GM10847 (cell line): ENCODE results near the gene BMP7.

Experiments
- POLR2A ChIP-seq: IDR thresholded peaks from 2 replicates; pipeline ENCODE4 v1.6.1; 2011; ENCODE audit not compliant: insufficient read length; ENCODE audit errors: extremely low read depth

BMP7 gene

DNA sequence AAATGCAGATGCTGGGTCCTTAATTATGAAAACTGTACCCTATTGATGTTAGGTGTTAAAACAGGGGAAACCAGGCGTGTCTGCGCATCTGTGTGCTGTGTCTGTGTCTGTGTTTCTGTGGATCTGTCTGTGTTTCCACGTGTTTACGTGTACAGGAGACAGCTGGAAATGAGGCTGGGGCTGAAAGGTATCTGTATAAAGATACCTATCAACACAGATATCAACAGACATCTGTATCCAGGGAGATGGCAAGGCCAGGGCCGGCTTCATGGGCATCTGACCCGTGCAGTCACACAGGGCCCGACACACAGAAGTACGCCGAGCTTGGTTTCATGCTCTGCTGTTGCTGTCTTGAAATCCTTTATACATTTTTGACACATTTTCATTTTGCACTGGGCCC, 48.6 kb downstream of the BMP7 start:
- TF ChIP-seq POLR2A, result no peak

DNA sequence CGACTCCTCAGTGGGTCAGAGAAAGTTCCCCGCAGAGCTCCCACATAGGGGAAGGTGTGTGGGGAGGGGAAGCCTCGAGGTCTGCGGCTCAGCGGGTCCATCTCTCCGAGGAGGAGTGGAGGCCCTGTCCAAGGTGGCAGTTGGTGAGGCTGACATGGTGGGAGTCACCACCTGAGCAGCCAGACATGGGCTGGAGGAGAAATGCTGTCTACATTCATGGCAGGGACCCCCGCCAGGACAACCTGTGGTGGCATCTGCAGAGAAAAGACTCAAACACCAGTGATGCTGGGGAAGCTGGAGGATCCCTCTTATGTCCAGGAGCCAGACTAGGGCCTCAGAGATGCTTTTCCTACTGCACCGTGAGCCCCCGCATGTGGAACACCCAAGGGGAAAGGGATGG, 49.8 kb downstream of the BMP7 start:
- no peak for TF ChIP-seq POLR2A

DNA sequence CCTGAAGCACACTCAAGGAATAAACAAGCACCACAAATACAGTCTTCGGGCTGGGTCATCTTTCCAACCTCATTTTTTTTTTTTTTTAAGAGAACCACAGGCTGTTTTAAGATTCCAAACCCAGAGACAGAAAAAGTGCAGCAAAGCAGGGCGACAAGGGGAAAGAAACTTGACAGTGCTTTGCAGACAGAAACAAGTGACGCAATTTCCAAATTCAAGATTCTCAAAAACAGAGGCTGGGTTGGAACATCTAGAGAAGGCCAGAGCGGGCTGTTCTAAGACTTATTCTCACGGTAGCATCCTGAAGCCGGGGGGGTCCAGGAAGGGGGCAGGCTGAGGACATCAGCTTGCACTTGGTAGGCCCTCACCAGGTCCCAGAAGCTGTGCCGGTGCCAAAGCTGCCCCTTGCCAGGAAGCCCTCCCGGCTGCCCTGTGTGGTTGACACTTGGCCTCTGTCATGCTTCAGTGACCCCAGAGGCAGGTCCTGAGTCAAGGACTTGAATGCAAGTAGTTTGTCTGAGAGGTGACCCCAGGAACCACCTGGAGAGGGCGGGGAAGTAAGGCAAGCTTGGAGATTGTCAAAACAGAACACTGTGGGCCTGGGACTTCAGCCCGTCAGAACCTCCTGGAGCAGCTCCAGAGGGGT, 50.5 kb downstream of the BMP7 start:
- TF ChIP-seq POLR2A, result no peak

DNA sequence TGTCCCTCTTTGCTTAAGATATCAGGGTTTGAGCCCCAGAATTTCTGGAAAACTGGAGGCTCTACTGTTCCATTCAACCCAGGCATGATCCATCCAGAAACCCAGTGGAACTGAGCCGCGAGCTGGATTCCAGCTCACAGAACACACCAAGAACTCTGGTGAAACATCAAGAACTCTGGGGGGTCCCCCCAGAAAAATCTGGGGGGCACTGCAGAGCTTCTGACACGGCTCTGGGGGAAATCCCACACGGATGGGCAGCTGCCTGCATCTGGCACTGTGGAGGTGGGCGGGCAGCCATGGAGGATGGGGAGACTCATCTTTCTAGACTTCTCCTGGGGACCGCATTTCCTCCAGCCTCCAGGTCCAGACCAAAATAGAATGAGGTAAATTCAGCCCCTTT, 51.0 kb downstream of the BMP7 start:
- no peak for TF ChIP-seq POLR2A

DNA sequence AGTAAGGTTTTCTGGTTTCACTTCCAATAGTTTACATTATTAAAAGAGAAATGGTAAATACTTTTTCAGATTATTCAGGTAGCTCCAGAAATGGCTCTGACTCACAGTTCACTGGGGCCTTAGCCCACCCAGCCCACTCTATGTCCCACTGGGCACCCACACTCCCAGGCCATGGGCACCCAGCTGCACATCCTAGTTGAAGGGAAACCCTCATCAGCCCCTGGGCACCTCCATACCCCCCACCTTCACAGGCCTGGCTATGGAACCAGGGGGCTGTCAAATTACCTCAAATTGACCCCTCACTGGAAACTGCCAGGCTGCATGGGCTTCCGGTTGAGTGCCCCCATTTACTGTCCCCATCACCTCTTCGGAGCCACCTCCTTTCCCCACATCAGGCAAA, 51.5 kb downstream of the BMP7 start:
- no peak for TF ChIP-seq POLR2A

DNA sequence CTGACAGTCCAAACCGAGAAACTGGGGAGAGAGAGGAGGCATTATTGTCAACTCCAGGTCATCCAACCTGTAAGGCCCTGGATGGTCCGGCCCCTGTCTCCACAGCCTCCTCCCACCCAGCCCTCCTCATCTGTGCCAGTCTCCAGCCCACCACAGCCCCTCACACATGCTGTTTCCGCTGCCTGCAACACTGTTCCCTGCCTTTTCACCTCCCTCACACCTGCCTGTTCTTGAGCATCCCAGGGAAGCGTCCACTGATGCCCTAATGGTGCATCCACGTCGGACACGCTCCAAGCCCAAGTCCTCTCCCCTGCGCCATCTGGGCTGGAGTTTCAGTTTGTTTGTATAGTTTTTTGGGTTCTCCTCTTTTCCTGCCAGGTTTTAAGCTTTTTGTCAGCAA, 52.0 kb downstream of the BMP7 start:
- no peak for TF ChIP-seq POLR2A

DNA sequence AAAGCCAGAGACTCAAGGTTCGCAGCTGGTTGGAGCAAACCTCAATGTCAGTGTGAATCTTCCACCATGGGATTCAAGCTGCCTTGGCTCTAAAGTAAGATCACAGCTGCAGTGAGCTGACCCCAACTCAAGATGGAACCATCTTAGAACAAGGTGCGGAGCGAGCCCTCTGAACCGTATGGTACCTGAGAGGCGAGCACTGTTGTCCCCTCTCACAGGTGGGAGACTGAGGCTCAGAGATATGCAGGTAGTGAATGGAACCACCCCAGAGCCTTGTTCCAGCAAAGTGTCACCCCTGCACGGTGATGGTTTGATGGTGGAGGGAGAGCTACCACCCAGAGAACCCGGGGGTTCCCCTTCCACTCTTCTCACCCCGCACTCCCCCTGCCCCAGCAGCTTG, 52.5 kb downstream of the BMP7 start:
- TF ChIP-seq POLR2A, result no peak

DNA sequence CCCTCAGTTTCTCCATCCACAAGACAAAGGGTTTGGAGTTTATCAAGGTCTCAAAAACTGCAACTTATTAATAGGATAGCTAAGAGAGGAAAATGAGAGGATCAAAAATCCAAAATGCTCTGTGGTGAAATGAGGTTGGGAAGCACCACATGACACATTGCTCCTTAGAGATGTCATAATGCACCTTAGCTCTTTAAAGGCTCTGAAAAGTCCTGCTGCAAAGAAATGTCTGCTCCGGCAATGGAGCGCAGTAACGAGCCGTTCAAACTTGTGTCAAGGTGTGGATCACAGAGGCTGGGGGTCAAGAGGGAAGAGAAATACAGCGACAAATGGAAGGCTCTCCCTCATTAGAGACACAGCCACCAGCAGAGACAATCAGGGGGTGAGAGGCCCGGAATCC, 53.1 kb downstream of the BMP7 start:
- TF ChIP-seq POLR2A, result no peak

DNA sequence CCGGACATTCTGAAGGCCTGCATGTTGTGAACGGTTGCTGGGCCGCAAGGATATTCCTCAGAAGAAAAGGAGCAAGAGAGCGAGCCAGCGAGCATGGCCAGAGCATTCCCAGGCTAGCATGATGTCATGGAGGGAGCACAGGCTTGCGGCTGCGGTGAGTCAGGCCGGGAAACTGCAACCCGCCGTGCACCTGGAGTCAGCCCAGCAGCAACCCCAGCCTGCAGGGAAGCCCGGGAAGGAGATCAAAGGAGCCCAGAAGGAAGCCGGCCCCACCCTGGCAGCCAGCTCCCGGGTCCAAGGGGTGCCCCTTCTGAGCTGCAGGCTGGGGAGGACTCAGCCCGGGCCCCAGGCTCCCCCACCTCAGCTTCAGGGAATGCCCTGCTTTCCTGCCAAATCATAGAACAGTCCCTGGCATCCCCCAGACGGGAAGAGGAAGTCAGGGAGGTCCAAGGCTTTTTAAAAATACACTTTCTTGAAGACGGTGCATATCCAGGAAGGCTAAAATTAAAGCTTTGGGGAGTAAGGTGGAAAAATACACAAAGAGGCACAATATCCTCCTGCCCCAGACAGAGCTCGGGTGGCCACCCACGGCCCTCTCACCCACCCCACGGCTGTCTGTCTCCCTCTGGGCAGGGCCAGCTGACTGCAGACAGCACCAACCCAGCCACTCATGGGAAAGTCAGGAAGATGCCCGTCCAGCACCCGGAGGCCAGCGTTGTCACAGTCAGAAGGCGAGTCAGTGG, 53.7 kb downstream of the BMP7 start:
- TF ChIP-seq POLR2A, result no peak

DNA sequence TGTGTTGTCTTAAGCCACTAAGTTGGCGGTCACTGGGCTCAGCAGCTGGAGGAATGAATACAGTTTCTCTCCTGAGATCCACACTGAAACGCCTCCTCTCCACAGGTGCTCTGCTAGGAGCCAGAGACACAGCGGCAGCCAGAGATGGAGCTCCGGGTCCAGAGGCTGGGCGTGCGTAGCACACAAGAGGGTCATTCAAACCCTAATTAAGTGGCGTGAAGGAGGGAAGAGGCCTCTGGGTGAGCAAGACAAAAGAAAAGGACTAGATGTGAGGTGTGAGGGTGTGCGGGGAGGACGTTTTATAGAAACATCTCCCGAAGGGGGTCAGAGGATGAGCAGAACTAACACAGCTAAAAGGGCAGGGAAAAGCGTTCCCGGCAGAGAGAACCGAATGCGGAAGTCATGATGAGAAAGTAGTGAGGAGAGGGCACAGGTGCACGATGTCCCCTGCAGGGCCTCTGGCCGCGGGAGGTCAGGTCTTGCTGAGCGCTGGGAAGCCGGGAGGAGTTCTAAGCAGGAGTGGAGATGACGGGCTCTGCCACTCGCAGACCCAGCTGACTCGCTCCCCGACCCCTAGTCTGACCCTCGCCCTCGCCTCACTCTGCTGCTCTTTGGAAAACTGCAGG, 54.4 kb downstream of the BMP7 start:
- TF ChIP-seq POLR2A, result no peak

DNA sequence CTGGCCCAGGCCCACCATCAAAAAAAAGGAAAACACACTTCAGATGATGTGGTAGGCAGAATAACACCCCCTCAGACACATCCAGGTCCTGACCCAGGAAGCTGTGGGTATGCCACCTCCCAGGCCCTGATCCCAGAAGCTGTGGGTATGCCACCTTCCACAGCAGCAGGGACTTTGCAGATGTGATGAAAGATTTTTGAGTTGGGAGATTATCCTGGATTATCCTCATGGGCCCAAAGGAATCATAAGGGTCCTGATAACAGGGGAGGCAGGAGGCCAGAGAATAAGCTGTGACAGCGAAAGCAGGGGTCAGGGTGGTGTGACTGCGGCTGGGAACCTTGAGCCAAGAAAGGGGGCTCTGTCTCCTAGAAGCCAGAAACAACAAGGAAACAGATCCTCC, 55.0 kb downstream of the BMP7 start:
- TF ChIP-seq POLR2A, result no peak

DNA sequence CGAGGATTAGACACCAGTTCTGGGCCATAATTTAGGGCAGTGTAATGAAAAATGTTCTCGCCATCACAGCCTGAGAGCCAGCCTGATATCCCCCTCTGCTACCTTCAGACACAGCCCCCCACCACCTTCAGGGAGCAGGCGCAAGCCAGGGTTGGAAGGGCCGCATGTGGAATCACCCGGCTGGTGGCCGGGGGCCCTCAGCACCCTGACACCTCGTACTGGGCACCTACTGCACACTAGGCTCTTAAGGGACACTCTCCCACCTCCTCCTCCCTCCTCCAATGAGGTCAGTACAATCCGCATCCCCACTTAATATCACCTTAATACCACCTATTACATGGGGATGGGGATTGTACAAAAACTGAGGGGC, 55.5 kb downstream of the BMP7 start:
- no peak for TF ChIP-seq POLR2A

DNA sequence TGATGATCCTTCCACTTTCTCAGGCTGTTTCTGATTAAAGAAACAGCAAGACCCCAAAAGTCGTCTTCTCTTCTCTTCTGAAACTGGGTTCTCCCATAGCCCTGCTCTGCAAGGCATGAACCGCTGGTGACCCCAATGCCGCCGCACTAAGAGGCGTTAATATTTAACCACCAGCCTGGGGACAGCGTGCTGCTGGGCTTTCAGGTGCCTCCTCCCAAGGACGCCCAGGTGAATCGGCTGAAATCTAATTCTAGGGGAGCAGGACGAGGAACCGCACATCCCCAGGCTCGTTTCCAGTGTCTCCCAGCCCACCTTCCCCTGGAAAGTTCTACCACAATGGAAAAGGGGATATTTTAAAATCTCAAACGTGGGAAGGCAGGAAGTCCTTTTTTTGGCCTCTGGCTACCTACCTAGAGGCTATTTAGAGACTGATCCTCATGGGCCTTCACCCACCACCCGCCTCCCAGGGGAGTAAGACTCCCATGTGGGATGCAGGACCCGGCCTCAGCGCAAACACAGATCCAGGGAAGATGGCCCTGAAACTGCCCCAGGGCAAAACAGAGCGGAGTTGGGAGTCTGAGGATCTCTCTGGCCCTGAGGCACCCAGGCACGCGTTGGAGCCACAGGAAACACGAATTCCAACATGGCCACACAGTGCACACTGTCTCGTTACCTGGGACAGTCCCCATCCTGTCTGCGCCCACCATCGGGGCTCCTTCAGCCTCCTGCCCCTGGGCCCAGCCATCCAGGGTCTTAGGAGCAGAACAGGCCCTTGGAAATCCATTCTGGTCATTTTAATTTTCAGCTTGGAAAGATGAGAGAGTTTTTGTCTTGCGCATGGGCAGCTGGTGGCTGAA, 56.2 kb downstream of the BMP7 start:
- TF ChIP-seq POLR2A, result no peak

DNA sequence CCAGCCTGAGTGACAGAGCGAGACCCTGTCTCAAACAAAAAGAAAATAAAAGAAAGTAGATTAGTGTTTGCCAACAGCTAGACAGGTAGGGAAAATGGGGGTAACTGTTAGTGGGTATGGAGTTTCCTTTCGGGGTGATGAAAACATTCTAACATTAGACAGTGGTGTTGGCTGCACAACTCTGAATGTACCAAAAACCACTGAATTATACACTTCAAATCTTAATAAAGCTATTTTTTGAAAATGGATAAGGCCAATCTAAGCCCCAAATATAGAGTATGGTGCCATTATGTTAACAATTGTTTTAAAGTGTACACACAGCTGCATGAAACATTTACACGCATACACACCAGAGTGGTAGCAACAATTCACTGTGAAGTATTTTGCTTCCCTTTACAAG, 57.0 kb downstream of the BMP7 start:
- no peak for TF ChIP-seq POLR2A

DNA sequence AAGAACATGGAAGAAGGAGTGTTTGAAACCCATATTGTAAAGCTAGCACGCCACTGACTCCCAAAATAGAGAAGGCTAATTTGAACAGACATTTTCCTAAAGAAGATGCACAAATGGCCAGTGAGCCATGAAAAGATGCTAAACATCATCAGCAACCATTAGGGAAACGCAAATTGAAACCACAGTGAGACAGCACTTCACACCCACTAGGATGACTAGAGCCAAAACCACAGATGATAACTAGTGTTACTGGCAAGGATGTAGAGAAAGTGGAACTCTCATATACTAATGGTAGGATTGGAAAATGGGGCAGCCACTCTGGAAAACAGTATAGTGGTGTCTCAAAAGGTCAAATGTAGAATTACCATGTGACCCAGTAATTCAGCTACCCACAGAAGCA, 58.2 kb downstream of the BMP7 start:
- TF ChIP-seq POLR2A, result no peak

DNA sequence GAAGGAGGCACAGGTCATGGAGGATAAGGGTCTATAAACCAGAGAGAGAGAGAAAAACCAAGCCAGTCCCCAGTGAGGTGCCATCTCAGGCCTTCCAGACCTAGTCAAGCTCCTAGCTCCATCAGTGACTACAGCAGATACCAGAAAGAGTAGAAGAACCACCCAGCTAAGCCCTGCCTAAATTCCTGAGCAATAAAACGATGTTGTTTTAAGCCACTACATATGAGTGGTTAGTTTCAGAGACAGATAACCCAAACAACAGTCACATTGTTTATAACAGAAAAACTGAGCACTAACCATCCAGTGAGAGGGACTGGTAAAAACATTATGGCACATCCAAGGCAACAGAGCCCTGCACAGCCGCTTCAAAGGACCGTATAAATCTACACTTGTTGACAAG, 59.2 kb downstream of the BMP7 start:
- no peak for TF ChIP-seq POLR2A
